ENCODE measurements around the gene DDX43.
"Not testable (repeated sequence)": the region's sequence is repeated elsewhere in the genome, so short reads cannot be mapped to it uniquely, and the experiment has no call there.

DDX43 gene

DNA sequence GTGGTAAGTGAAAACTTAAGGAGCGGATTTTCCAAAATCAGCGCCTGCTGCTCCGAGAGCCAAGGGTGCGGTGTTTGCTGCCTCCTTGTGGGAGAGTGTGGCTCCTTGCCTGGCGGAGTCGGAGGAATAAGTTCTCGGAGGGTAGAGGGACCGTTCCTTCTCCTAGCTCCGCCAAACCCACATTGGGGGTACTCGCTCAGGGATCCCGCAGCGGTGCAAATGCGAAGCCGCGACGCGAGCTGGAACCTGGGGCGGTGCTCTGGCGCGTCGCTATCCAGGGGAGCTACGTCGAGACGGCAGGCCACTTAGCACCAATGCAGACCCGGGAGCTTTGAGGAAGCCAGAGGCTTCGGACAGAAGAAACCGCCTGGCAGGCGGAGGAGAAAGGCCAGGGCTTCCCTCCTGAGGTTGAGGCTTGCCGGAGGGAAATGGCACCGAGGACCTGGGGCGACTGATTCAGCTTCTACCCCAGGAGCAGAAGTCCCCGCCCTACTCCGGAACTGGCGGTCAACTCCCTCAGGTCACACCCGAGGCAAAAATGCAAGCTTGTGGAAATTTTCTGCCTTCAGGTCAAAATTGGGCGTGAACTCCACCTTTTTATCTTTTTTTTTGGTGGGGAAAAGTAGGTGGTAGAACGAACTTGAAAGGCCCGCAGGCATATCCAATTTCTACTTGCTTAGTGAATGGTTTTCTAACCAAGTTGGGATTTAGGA is 5.7 kb upstream of the DDX43 start:
- peak; percentile 24 to 36 for DNase-seq (ENCODE audit: low read depth in 2 of 2)

DNA sequence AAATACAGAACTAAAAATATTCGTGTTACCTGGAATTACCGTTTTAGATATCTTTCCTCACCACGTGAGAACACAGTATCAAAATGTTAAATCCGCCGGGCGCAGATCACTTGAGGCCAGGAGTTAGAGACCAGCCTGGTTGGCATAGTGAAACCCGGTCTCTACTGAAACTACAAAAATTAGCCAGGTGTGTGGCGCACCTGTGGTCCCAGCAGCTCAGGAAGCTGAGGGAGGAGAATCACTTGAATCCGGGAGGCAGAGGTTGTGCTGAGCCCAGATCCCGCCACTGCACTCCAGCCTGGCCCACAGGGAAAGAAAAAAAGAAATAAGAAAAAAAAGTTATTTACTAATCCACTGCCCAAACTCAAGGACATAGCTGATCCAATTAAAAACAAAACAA is 4.8 kb upstream of the DDX43 start:
- DNase-seq (ENCODE audit: low read depth in 2 of 2): no peak

DNA sequence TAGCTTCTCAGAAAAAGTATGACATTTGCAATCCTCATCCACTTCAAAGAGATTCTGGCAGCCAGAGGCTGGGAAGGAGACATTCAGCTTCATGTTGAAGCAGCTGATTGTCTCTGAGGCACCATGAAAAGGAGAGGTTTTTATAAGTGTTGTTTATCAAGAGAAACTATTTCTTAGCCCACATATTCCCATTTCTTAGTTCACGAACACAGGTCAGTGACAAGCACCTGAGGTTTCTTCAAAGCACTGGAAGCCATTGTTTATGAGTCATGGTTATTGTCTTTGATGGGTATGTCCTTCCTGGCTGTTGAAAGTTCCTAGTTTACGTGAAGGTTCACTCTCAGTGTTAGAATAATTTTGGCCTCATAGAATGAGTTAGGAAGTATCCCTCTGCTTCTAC is 3.0 kb upstream of the DDX43 start:
- DNase-seq (ENCODE audit: low read depth in 2 of 2): no peak

DNA sequence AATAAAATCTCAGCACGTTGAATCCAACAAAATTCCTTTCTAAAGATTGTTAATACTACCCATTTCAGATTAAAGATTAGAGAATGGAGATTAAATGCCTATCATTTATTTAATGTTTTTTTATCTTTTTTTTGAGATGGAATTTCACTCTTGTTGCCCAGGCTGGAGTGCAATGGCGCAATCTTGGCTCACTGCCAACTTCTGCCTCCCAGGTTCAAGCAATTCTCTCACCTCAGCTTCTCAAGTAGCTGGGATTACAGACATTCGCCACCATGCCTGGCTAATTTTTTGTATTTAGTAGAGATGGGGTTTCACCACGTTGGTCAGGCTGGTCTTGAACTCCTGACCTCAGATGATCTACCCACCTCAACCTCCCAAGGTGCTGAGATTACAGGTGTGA is 2.4 kb upstream of the DDX43 start:
- not testable (repeated sequence) for DNase-seq (ENCODE audit: low read depth in 2 of 2)

DNA sequence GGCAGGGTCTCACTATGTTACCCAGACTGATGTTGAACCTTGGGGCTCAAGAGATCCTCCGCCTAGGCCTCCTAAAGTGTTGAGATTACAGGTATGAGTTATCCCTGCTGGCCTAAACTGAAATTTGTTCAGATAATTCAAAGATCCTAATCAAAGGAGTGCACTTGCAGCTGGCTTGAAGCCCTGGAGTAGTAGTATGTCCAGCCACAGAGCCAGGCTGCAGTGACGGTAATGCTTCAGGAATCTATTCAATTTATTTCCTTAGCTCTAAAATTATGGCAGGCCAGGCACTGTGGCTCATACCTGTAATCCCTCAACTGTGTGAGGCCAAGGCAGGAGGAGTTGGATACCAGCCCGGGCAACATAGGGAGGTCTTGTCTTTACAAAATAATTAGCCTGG is 1.4 kb upstream of the DDX43 start:
- no peak for DNase-seq (ENCODE audit: low read depth in 2 of 2)

DNA sequence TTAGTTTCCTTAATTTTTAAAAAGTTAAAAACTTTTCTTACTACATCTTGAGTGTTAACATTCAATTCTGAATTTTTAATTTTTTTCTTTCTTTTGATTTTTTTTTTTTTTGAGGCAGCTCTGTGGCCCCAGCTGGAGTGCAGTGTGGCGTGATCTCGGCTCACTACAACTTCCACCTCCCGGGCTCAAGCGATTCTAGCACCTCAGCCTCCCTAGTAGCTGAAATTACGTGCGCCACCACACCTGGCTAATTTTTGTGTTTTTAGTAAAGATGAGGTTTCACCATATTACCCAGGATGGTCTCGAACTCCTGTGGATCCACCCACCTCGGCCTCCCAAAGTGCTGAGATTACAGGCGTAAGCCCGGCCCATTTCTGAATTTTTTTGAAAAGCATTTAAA is 1.2 kb downstream of the DDX43 start:
- no peak for DNase-seq (ENCODE audit: low read depth in 2 of 2)

DNA sequence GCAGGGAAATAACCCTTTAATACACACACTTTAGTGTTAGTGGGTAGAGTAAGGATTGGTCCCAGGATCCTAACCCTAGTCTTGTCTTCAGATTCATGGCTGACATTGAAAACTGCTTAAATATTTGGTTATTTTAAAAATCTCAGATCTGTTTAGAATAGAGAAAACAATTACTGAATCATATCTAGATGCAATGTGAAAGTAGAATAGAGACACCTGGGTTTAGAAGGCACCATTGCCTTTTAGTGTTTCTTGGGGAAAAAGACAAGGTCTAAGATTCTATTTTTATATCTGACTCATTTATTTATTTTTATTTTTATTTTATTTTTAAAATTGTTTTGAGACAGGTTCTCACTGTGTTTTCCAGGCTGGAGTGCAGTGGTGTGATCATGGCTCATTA is 6.0 kb downstream of the DDX43 start:
- DNase-seq (ENCODE audit: low read depth in 2 of 2): no peak

DNA sequence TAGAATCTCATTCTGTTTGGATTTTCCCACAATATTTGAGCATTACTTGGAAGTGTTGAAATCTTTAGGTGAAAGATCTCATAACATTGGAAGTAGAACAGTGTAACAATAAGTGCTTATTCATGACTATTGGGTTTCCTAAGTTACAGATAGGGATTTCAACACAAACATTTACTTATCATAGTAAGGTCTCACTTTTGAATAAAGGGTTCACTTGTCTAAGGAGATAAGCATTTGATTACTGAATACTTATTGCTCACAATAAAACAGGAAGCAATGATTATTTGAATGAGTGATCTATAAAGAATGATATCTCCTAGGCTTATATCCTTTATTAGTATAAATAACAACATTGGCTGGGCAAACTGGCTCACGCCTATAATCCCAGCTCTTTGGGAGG is 14.8 kb downstream of the DDX43 start:
- no peak for DNase-seq (ENCODE audit: low read depth in 2 of 2)

DNA sequence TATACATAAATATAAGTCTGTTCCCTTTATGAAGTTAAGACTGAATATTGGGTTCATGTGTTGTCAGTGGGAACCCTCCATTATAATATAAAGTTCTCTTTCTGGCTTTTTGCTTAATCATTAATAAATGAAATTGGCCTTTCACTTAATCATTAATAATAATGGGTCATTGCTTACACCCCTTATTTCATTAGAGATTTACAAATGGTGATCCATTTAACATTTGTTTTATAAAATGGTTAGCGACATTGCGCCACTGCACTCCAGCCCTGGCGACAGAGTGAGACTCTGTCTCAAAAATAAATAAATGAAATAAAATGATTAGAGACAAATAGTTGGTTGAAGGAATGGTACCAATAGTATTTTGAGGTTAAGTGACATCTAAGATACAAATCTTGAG is 18.5 kb downstream of the DDX43 start:
- DNase-seq (ENCODE audit: low read depth in 2 of 2): no peak

DNA sequence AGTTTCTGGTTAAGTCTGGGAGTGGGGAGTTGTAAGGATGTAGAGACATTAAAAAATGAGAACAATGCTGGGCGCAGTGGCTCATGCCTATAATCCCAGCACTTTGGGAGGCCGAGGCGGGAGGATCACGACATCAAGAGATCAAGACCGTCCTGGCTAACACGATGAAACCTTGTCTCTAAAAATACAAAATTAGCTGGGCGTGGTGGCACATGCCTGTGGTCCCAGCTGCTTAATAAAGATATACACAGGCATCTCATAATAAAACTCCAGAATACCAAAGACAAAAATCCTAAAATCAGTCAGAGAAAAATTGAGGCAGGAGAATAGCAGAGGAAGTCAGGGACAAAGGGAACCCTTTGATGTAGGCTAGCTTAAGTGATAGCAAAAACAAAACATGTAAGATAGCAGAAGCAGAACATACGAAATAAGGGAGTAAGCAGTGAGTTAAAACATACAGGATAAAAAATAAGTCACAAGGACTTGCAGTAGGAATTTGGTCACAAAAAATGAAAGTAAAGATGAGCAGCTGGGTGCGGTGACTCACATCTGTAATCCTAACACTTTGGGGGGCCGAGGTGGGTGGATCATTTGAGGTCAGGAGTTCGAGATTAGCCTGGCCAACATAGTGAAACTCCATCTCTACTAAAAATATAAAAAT is 23.6 kb downstream of the DDX43 start:
- no peak for DNase-seq (ENCODE audit: low read depth in 2 of 2)

DNA sequence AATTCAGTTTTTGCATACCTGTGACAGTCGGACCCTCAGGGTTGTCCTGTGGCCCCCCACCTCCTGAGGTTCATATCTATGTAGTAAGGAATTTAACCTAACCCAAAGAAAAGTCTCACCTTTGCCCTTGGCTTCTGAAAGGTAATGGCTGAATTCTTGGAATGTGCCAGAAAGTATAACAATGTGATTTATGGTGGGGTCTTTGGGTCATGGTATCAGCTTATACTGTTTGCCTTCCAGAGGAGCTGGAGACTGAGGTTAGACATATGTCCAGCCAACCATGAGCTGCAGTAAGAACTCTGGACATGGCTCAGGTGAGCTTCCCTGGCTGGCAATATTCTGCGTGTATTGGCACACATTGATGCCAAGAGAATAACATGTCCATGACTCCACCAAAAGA is 26.9 kb downstream of the DDX43 start:
- no peak for DNase-seq (ENCODE audit: low read depth in 2 of 2)

DNA sequence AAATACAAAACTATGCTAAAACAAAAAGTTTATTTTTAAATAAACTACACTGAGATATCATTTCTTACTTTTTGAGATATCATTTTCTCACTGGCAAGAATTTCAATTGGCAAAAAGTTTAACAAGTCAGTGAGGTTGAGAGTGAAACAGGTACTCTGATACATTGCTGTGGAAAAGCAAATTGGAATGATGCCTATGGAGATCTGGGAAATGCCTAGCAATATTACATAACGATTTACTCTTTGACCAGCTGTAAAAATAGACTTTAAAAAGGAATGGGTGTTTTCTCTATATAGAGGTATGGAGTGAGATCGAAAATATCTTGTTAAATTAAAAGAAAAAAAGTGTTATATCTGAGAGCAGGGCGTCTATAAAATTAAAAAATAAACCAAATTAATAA is 40.6 kb downstream of the DDX43 start:
- no peak for DNase-seq (ENCODE audit: low read depth in 2 of 2)

DNA sequence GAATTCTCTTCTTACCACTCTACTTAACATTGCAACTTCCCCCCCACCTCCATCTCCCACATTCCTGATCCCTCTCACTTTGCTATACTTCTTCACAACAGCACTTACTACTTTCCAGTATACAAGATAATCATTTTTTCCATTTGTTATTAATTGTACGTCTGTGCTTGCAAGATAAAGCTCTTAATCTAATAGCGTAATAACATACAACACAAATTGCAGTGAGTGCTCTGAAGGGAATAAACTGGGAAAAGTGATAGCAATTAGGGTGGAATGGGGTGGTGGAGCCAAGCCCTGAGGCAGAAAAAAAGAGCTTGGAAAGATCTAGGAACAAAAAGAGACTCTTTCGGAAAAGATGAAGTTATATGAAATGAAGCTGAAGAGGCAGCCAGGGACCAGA is 48.9 kb downstream of the DDX43 start:
- no peak for DNase-seq (ENCODE audit: low read depth in 2 of 2)

DNA sequence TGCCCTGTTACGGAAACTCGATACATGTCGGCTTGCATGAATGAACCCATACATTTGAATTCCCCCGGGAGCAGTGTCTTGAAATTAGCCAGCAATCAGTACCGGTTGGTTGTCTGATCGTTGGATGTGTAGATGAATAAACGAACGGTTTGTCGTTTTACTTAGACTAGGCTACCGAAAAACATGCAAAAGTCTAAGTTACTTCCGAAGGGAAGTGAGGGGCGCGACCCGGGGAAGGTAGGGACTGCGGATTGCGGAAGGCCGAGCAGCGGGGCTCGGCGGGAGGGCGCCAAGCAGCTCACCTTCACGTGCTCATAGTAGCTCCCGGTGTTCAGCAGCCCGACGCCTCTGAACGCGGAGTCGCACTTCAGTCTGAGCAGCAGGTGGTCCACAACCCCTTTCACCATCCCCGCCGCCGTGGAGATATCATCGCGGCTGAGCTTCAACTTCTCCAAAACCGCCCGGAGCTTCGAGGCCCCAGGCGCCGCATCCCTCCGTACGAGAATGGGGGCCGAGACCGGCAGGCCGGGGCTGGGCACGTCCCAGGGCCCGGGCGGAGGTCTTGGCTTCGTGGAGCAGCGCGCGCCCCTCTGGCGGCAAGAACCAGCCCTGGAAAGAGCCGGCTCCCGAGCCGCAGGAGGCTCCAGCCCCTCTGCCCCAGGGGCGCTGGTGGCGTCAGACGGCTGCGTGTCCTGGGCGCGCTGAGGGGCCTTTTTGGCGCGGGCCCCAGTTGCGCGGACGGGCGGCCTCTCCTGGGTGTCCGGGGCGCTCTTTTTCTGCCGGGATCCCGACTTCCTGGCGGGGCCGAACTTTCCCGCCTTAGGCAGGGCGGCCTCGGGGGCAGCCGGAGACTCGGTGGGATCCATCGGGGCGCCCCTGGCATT is 56.8 kb downstream of the DDX43 start:
- DNase-seq (ENCODE audit: low read depth in 2 of 2): no peak

DNA sequence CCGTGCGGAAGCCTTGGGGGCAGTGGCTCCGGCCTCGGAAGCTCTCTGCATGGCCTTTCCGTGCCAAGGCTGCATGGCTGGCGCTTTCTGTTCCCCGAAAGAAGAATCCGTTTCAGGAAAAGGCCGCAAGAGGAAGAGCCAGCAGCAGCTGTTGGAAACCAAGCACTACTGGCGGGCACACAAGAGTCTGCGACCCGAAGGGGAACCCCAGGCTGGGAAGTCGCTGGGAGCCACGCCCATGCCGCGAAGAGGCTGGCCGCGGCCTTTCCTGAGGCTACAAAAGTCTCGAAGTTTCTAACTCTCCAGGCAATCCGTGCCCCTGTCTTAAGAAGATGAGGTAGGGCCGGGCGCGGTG is 57.5 kb downstream of the DDX43 start, which contains the start of gene CGAS:
Gene CGAS (minus strand): TSS at position 191 of the 355 bp plus-strand sequence. CDS start 116 bp downstream, at position 75.
- peak; percentile 53 to 56 for DNase-seq (ENCODE audit: low read depth in 2 of 2)

DNA sequence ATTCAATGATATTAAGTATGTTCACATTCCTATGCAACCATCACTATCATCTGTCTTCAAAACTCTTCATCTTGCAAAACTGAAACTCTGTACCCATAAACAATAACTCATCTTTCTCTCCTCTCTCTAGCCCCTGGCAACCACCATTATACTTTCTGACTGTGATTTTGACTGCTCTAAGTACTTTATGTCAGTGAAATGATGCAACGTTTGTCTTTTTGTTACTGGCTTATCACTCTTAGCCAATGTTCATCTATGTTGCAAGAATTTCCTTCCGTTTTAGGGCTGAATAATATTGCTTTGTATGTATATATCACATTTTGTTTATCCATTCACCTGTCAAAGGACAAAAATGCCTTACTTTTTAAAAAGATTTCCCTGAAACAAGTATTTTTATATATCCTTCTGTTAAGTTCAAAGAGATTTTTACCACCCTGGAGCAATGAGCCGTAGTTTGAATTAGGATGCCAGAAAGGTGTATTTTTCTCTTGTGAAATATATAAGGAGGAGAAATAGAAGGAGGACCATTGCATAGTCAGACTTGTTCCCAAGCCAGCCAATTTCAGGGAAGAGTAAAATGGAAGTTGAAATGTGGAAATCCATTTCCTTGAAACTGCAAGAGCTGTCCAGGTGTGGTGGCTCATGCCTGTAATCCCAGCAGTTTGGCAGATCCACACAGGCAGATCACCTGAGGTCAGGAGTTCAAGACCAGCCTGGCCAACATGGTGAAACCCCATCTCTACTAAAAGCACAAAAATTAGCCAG is 61.4 kb downstream of the DDX43 start:
- no peak for DNase-seq (ENCODE audit: low read depth in 2 of 2)

DNA sequence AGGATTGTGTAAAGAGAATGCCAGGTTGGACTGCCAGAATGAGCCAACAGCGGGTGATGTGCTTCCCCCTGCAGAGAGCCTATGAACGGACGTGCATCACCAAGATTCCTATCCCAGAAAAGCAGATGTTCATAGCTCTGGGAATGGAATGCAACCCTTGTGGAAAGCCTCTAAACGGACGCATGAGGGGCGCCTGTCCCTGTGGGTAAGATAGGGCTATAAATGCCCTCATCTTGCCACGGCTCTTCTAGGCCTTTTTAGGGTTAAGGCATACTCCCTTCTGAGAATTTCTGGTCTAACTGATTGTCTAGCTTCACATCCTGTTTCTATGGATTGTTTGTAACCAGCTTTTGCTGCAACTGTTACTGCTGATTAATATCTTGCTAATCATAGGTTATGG is 64.8 kb downstream of the DDX43 start:
- not testable (repeated sequence) for DNase-seq (ENCODE audit: low read depth in 2 of 2)

DNA sequence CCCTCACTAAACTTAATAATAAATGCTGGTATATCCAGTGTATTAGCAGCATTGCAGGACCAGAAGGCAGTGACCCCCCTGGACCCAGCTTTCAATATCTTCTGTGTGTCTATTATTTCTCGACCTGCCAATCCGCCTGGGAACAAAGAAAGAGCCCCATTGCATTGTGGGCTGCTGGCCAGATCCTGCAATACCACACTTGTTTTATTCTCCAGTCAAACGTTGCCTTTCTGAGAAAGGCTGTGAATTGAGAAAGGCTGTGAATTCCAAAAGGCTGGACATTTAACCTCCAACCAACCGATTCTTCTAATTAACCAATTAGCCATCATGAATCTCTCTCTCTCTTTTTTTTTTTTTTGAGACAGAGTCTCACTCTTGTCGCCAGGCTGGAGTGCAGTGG is 65.4 kb downstream of the DDX43 start:
- DNase-seq (ENCODE audit: low read depth in 2 of 2): no peak

DNA sequence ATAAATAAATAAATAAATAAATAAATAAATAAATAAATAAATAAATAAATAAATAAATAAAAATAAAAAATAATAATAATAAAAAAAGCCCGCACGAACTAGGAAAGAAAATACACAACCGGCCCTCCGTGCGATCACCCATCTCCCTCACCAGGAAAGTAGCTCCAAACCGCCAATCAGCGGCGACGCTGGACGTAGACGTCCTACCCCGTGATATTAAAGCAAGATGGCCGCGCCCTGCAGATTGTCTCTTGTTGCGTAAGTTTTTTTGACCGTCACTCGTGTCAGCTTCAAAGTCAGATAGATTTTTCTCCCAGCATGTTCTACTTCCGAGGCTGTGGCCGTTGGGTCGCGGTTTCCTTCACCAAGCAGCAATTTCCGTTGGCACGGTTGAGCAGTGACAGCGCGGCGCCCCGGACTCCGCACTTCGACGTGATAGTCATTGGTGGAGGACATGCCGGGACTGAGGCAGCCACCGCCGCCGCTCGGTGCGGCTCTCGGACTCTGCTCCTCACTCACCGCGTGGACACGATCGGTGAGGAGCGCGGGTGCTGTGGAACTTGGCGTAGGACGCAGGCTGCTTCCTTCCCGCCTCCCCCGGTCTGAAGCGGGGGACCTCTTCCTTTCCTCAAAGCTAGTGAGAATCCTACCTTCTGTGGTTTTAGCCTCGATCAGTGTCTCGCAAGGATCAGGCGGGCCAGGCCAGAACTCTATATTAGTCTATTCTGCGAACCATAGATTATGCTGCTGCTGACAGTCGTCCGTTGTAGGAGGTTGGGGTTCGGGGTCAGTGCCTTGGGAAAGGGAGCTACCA is 67.1 kb downstream of the DDX43 start, which contains the start of gene MTO1:
Gene MTO1 (plus strand): TSS at position 201 of the 814 bp plus-strand sequence. CDS start 118 bp downstream, at position 319.
- DNase-seq (ENCODE audit: low read depth in 2 of 2): peak; percentile 65 to 74
